Amniotic epithelial cell (primary cell): ENCODE measurements around the gene SUPT5H.
"Not testable (repeated sequence)": the region's sequence is repeated elsewhere in the genome, so short reads cannot be mapped to it uniquely, and the experiment has no call there.

Experiments used
- DNase-seq: peaks from one replicate; pipeline ENCODE4 v3.0.0-alpha.2; 2010; ENCODE audit warnings: low read depth

Gene SUPT5H

GRCh38 chr19:39425744-39426143 lies 19.6 kb upstream of the SUPT5H start:
- DNase-seq, result no peak

- DNase-seq, result no peak
Measured at GRCh38 chr19:39426170-39426569, 19.2 kb upstream of the SUPT5H start.

DNA sequence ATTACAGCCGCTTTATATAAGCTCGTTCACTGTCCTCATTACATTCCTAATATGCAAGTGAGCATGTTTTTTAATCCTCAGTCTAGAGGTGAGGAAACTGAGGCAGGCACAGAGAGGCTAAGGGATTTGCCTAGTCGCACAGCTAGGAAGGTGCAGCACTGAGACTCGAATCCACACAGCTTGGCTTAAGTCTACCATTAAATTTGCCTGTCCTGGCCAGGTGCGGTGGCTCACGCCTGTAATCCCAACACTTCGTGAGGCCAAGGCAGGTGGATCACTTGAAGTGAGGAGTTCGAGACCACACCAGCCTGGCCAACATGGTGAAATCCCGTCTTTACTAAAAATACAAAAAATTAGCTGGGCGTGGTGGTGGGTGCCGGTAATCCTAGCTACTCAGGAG lies 17.7 kb upstream of the SUPT5H start:
- no peak for DNase-seq

- DNase-seq, result peak; percentile 92
Measured at GRCh38 chr19:39428283-39429112, 16.9 kb upstream of the SUPT5H start.

- DNase-seq, result peak; percentile 96
Measured at GRCh38 chr19:39430675-39431593, 14.4 kb upstream of the SUPT5H start.

DNA sequence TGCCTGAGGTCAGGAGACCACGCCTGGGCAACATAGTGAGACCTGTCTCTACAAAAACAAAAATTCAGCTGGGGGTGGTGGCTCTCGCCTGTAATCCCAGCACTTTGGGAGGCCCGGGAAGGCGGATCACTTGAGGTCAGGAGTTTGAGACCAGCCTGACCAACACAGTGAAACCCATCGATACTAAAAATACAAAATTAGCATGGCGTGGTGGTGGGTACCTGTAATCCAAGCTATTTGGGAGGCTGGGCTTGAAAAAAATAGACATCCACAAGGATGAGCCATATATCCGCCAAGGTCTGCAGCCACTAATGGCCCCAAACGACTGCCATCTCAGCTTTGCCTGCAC lies 12.7 kb upstream of the SUPT5H start:
- DNase-seq, result no peak

- DNase-seq, result no peak
Measured at GRCh38 chr19:39433480-39434079, 11.8 kb upstream of the SUPT5H start.

GRCh38 chr19:39434123-39435076 lies 11.0 kb upstream of the SUPT5H start:
- no peak for DNase-seq

DNA sequence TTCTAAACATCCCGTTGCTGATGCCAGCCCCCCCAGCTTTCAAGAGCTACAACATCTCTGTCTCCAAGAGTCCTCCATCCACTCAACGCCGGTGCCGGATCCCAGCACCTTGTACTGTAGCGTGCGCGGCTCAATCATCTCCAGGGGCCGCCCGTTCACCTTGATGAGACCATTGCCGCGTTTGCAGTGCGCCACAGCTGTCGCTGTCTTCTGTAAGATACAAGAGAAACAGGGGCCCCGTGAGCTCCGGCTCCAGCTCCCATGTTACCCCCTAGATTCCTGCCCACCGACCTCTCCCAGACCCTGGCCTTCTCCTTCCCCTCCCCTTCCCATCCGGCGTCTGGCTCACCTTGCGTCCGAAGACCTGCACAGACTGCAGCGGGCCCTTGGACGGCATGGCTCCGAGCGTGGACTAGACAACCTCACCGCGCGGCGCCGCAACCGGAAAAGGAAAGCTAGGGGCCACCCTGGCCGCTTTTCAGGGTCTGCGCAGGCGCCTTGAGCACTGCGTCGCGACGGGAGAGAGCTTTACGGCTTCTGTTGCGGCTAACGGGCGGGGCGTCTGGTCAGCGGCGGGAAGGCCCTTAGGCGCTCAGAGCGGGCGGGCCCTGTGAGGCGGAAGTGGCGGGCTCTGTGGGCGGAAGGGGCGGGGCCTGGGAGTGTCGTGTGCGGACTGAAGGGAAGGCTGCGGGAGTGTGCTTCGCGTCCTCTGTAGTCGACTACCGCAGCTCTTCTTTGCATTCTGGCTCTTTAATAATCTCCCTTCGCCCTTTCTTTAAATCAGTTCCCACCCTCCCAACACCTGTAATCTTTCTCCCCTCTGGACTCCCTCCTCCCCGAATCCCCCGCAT lies 9.7 kb upstream of the SUPT5H start, which contains the start of gene RPS16:
RPS16 (minus strand) TSS at position 451 of the 851 bp plus-strand sequence; CDS start at position 397, 54 bp downstream.
- DNase-seq, result peak; percentile 94

DNA sequence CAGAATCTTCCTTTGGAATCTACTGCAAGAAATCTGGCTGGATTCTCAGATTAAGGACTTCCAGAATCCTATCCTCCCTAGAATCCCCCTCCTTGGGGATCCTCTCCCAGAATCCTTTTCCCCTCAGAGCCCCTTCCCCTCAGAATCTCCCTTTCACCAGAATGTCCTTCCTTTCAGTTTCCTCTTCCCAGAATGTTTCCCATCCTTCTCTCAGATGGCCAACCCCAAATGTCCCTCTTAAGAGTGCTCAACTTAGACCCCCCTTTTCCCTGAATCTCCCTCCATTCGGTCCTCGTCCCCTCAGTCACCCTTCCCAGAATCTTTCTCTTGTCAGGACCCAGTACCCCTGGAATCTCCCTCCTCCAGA lies 9.0 kb upstream of the SUPT5H start:
- DNase-seq, result no peak

GRCh38 chr19:39438270-39438934 lies 7.0 kb upstream of the SUPT5H start:
- peak; percentile 73 for DNase-seq

DNA sequence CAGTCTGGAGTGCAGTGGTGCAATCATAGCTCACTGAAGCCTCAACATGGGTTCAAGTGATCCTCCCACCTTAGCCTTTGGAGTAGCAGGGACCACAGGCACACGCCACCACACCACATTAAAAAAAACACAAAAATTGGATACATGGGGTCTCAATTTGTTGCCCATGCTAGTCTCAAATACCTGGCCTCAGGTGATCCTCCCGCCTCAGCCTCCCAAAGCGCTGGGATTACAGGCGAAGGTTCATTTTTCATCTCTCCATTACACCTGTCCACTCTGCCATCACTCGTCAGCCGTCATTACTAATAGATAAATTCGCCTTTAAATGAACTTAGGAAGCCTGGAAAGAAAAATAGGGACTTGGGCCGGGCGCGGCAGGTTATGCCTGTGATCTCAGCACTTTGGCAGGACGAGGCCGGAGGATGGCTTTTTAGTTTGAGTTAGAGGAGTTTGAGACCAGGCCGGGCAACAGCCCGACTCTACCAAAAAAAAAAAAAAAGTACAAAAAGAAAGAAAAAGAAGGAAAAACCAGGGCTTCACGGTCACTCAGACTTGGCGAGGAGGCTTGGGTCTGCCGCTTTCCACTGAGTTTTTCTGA lies 685 bp upstream of the SUPT5H start:
- no peak for DNase-seq

DNA sequence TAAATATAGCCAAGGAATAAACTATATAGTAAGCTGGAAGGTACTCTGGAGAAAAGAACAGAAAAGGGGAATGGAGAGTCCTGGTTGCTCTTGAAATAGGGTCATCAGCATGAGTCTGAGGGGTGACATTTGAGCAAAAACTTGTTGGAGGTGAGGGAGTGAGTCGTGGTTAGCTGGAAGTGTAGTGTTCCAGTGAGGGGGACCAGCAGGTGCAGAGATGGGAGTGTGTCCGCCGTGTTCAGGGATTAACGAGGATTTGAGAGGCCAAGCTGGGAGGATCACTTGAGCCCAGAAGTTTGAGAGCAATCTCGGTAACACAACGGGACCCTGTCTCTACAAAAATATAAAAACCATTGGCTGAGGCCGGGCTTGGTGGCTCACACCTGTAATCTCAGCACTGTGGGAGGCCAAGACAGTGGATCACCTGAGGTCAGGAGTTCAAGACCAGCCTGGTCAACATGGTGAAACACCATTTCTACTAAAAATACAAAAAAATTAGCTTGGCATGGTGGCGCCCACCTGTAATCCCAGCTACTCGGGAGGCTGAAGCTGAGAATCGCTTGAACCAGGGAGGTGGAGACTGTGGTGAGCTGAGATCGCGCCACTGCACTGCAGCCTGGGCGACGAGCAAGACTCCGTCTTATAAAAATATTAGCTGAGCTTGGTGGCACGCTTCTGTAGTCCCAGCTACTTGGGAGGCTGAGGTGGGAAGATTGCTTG lies 1.1 kb downstream of the SUPT5H start:
- DNase-seq, result no peak

- peak; percentile 34 for DNase-seq
Measured at GRCh38 chr19:39448271-39448670, 2.9 kb downstream of the SUPT5H start.

DNA sequence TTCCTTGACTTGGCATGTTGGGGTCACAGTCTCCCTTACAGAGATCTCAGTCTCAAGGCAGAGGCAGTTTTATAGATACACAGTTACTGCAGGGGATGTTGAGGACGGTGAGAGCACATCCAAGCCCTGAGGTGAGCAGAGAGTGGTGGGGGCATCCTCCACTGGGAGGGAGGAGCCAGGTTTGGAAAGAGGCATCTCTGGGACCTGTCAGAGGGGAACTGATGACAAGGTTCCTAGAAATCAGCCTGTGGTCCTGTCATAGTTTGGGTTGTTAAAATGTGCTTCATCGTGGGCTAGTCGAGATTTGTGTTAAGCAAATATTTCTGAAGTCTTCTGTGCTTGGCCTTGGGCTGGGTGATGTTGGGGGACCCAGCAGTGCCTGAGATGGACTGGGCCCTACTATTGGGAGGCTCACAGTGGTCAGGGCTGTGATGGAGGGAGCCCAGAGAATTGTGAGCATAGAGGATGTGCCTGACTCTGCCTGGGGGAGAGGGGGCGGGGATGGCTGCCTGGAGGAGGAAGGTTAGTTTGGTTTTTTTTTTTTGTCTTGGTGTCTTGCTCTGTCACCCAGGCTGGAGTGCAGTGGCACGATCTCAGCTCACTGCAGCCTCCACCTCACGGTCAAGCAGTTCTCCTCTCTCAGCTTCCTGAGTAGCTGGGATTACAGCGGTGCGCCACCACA lies 3.9 kb downstream of the SUPT5H start:
- DNase-seq, result no peak

DNA sequence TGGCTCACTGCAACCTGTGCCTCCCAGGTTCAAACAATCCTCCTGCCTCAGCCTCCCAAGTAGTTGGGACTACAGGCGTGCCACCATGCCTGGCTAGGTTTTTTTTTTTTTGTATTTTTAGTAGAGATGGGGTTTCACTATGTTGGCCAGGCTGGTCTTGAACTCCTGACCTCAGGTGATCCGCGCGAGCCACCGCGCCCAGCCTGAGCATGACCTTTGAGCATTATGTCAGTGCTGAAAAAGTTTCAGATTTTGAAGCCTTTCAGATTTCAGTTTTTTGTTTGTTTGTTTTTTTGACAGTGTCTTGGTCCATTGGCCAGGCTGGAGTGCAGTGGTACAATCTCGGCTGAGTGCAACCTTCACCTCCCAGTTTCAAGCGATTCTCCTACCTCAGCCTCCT lies 5.9 kb downstream of the SUPT5H start:
- not testable (repeated sequence) for DNase-seq

- DNase-seq, result no peak
Measured at GRCh38 chr19:39463403-39463802, 18.0 kb downstream of the SUPT5H start.
